GM18505 (cell line): ENCODE measurements around the gene BLOC1S3.

Source experiments
- ATAC-seq: cut with Tn5 transposase; IDR thresholded peaks from one replicate; pipeline ENCODE4 v1.9.1; 2021; ENCODE audit not compliant: unreplicated experiment
- POLR2A ChIP-seq: IDR thresholded peaks from 4 replicates; pipeline ENCODE4 v1.6.1; 2011; ENCODE audit warnings: borderline replicate concordance; ENCODE audit not compliant: insufficient read depth, insufficient read length; ENCODE audit errors: extremely low read depth

BLOC1S3 gene

GRCh38 chr19:45151320-45151719 is 27.3 kb upstream of the BLOC1S3 start:
- no peak for ATAC-seq
- TF ChIP-seq POLR2A, result no peak

GRCh38 chr19:45151821-45152503 is 26.6 kb upstream of the BLOC1S3 start:
- no peak for ATAC-seq
- TF ChIP-seq POLR2A, result no peak

GRCh38 chr19:45152504-45153338 is 25.9 kb upstream of the BLOC1S3 start:
- ATAC-seq, result no peak
- no peak for TF ChIP-seq POLR2A

GRCh38 chr19:45153339-45154063 is 25.1 kb upstream of the BLOC1S3 start:
- ATAC-seq, result no peak

GRCh38 chr19:45154064-45154827 is 24.3 kb upstream of the BLOC1S3 start:
- no peak for TF ChIP-seq POLR2A
- no peak for ATAC-seq

More at GRCh38 chr19:45153339-45154063, 25.1 kb upstream of the BLOC1S3 start:
- no peak for TF ChIP-seq POLR2A

- ATAC-seq, result no peak
- no peak for TF ChIP-seq POLR2A
Measured at GRCh38 chr19:45156011-45156630, 22.5 kb upstream of the BLOC1S3 start.

- no peak for ATAC-seq
- TF ChIP-seq POLR2A, result no peak
Measured at GRCh38 chr19:45156751-45157150, 21.8 kb upstream of the BLOC1S3 start.

- TF ChIP-seq POLR2A, result no peak
- ATAC-seq, result no peak
Measured at GRCh38 chr19:45158503-45159209, 19.9 kb upstream of the BLOC1S3 start.

- ATAC-seq, result no peak
- TF ChIP-seq POLR2A, result no peak
Measured at GRCh38 chr19:45159210-45159970, 19.2 kb upstream of the BLOC1S3 start.

- no peak for TF ChIP-seq POLR2A
- ATAC-seq, result no peak
Measured at GRCh38 chr19:45159971-45160324, 18.6 kb upstream of the BLOC1S3 start.
